Stimulated activated CD4-positive, alpha-beta T cell treated with anti-CD3 and anti-CD28 coated beads, Interleukin-1b, Interleukin-23, amount 100 ng/mL, for 4 hours (primary cell): ENCODE measurements around the gene DOCK10.
"Not testable (repeated sequence)": the region's sequence is repeated elsewhere in the genome, so short reads cannot be mapped to it uniquely, and the experiment has no call there.

ENCODE experiments used
- DNase-seq, 2 donors: peaks; one replicate each; pipeline ENCODE4 v3.0.0-alpha.2; 2020; ENCODE audit warnings: low read depth in 2 of 2

Gene DOCK10

DNA sequence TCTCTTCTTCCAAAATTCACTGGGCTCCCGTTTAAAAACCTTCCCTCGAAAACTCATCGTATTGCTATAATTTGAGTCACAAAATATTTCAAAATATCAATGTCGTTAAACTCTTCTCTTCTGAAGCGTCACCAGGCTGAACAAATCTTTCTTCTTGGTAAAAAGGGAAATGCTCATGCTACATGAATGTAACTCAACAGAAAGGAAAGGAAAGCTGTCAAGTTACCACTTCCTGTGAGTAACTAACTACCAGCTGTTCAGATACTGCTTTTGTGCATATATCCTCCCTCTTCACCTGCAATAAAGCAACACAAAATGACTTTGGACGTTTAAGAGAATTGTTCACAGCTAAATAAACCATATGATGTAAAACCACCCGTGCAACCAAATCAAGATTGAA lies 95.4 kb downstream of the DOCK10 start:
- no peak for DNase-seq

DNA sequence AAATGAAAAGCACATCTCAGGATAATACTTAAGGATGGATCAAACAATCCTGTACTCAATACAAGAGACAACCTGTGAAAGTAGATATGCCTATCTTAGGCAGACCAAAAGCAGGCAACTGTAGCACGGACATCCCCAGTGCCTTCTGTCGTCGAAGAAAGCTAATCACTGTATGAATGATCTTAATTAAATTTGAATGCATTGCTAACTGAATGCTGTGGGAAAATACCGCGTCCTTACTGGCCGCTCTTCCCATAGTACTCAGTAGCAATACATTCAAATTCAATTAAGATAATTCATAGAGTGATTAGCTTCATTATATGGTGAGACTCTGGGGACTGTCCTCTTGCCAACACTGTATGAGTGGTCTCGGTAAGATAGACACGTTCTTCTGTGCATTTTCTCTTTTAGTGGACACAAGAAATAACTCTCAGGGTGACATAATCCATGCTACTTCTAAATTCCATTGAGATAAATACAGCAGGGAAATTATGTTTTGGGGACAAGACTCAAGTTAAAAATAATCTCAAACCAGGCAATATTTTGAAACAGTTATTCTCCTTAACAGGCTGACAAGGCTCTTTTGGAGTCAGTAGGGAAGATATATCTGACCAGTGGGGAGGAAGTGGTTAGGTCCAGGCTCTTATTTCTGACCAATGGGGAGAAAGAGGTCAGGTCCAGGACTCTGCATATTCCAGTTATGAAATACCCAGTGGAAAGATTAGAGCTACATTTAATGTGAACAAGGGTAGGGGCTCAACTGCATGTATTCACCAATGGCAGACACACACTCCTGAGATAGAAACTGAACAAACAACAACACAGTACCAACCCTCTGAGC lies 97.3 kb downstream of the DOCK10 start:
- no peak for DNase-seq

DNA sequence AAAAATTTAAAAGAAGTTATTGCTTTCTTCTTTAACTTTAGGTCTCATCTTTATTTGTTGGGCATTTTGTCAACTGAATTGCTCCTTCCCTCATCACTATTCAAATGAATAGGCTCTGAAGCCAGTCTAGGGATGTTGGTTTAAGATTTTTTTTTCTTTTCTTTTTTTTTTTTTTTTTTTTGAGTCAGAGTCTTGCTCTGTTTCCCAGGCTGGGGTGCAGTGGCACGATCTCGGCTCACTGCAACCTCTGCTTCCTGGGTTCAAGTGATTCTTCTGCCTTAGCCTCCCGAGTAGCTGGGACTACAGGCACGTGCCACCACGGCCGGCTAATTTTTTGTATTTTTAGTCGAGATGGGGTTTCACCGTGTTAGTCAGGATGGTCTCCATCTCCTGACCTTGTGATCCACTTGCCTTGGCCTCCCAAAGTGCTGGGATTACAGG lies 98.6 kb downstream of the DOCK10 start:
- not testable (repeated sequence) for DNase-seq

- no peak for DNase-seq
These were observed 100.3 kb downstream of the DOCK10 start for GRCh38 chr2:224941960-224942359.

DNA sequence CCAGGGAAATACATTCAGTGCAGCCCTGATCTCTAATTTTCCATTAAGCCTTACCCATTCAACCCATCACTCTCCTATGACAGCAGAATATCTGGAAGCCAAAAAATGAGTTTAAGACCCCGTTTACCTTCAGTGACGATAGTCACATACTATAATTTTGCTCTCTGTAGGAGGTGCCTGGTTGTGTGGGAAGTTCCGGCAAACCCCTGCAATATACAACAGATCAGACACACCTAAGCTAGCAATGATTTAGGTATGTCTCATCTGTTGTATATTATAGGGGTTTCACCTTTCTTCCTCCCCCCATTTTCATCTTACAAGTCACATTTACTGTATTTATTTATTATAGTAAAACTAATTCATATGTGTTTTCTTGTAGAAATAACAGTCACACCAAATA lies 101.7 kb downstream of the DOCK10 start:
- no peak for DNase-seq

DNA sequence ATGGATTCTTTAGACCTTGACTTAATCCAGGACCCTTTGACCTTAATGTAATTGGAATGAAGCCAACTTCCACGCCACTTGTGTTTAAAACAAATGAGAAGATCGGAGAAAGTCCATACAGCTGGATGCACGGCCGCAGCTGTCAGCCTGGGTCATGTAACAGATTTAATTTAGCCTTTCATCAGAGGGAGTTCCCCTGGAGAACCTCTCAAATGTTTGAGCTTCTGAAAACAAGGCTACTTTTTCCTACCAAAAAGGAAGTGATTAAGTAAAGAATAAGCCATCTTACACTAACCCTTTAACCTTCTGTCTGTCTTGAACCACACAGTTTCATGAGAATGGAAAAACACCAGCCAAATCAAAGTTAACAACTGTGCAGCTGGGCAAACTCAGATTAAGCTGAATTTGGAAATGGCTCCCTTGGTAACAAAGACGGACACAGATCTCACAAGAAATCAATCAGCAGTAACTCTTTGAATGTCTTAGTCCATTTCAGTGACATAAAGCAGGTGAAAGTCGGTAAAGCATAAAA lies 103.6 kb downstream of the DOCK10 start:
- DNase-seq: no peak

DNA sequence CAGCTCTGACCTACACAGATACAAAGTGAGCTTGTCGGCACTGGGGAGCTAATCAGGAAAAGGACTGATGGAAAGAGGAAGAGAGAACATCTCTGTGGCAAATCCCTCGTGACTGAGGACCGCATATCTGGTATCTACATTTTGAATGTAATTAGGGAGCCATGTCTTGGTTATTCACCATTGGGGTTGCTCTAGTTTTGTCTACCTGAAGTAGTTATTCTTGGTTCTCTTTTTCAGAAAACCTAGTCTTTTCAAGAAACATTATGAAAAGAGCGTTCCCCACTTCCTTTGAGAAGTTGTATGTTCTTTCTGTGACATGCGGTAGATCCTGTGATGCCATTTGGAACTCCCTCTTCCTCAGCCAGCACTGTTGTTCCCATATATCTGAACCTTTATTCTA lies 104.4 kb downstream of the DOCK10 start:
- no peak for DNase-seq

DNA sequence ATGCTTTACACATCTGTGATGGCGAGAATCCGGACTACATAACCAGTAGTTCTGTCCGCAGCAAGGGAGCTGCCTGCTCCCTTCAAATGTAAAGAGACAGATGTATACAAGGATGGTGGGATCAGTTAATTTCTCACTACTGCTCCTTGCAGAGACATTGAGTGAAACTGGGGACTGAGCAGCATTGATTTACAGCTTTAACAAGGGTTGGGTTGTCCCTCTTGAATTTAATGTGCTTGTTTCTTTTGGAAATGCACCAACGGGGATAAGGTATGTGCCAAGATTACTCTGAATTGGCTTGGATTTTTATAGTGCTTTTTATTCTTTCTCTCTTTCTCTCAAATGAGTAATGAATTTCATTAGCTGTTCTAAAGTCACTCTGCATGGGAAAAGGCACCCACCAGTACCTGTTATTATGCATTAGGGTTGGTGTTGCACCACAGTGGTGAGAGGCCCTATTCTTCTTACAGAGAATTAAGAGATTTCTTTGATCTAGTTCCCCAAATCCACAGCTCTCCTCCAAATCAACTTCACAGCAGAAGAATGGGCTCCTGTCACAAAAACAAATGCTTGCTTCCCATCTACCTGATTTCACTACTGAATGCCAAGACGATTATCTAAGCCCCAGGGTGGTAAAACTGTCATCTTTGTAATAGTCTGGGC lies 107.6 kb downstream of the DOCK10 start:
- DNase-seq: no peak

DNA sequence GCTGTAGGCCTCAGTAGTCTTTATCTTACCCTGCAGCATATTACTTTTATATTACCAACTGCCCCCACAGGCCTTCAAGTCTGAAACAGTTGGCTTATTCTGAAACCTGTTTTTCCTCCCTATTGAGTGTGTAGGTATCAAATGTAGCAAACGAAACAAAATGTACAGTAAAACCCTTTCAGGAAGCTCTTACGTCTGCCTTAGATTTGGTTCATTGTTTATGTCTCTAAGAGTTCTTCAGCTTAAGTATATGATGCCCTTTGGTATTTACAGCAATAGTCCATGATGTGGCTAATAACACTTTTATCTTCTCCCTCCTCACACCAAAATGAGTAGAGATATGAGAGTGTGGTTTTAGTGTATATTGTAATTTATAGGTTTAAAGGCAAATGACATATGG lies 108.8 kb downstream of the DOCK10 start:
- no peak for DNase-seq

GRCh38 chr2:224932522-224932921 lies 109.7 kb downstream of the DOCK10 start:
- no peak for DNase-seq

DNA sequence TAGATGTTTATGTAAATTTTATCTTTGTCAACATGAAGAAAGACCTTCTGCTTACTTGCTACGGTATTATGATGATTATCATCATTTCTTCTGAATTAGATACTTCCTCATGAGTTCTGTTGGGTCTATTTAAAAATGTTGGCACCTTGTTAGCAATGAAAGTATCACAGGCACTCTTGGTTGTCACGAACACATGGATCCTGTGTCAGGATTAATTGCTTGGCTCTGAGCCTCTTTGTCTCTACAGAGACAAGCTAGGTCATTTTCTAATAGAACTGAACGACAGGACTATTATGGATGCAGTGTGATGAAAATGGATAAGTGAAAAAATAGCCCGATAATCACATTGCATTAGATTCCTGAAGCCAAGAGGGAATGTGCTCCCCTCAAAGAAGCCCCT lies 110.3 kb downstream of the DOCK10 start:
- DNase-seq: no peak

GRCh38 chr2:224930990-224931389 lies 111.3 kb downstream of the DOCK10 start:
- DNase-seq: no peak

- no peak for DNase-seq
These were observed 112.1 kb downstream of the DOCK10 start for GRCh38 chr2:224930124-224930523.

GRCh38 chr2:224929512-224929911 lies 112.8 kb downstream of the DOCK10 start:
- no peak for DNase-seq

DNA sequence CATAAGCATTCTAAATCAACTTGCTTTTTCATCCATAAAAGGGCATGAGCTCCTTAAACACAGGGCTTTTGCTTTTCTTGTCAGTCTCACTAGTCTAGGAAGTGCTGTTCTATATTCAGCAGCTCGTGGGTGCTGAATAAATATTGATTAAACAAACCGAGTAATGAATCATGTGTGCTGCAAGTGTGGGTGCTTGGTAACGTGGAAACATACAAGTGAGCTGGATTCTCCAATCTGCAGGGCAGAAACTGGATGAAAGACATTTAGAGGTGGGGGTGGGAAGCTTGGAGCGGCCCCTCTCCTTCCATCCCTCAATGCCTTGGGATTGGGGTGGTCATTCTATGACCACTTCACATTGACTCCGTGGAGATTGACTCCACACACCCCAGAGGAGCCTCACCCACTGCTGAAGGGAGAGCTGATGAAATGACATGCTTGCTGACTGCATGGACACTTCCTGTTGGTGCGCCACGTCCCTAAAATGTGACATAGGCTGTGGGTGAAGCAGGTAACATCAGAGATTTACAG lies 114.6 kb downstream of the DOCK10 start:
- no peak for DNase-seq

DNA sequence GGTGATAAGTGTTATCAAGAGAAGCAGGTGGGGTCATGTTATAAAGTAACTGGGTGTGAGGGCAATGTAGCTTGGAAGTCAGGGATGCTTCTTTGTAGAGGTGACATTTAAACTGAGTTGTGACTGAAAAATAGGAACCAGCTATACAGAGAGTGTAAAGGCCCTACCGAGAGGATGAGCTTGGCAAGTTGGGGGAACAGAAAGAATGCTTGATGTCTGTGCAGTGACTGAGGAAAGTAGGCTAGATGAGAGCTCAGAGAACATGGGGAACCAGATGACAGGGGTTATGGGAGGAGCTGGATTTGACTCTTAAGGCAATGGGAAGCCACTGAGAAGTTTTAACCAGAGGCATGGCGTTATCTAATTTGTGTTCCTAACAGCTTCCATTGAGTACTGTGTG lies 115.3 kb downstream of the DOCK10 start:
- no peak for DNase-seq

DNA sequence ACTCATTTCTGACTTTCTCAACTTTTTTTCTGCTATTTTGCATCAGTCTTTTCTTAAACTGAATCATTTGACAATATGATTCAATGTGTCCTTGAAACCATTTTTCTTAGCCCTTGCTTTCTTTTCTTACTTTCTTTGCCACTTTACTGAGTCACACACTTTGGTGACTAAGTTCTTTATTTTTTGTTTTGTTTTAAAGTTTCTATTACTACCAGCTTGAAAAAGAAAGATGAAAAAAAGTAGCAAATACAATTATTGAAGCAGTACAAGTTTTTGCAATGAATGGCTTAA lies 116.5 kb downstream of the DOCK10 start:
- DNase-seq: no peak

GRCh38 chr2:224925061-224925809 lies 117.0 kb downstream of the DOCK10 start:
- no peak for DNase-seq

GRCh38 chr2:224924631-224925030 lies 117.6 kb downstream of the DOCK10 start:
- DNase-seq: no peak

GRCh38 chr2:224922142-224922727 lies 120.0 kb downstream of the DOCK10 start:
- DNase-seq: no peak

- no peak for DNase-seq
These were observed 122.7 kb downstream of the DOCK10 start for GRCh38 chr2:224919472-224920110.
